GM18519 (cell line): Measurements from ENCODE around the gene THUMPD3.

Experiments used
- ATAC-seq: cut with Tn5 transposase; IDR thresholded peaks from one replicate; pipeline ENCODE4 v1.9.1; 2021; ENCODE audit warnings: mild to moderate bottlenecking, moderate library complexity; ENCODE audit not compliant: unreplicated experiment, low FRiP score

Gene THUMPD3

DNA sequence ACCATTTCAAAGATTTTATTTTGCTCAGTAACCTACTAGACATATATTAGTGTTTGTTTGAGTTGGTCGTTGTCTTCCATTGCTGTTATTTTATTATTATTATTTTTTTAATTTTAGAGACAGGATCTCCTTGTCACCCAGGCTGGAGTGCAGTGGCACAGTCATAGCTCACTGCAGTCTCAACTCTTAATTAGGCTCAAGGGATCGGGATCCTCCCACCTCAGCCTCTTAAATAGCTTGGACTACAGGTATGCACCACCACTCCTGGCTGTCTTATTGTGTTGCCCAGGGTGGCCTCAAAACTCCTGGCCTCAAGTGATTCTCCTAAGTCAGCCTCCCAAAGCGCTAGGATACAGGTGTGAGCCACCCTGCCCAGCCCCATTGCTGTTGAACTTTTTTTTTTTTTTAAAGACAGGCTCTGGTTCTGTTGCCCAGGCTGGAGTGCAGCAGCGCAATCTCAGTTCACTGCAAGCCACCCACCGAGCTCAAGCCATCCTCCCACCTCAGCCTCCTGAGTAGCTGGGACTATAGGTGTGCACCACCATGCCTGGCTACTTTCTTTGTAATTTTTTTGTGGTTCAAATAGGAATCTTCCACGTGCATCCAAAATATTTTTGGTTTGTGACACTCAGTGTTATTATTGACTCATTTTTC, 52.8 kb downstream of the THUMPD3 start:
- ATAC-seq: no peak

DNA sequence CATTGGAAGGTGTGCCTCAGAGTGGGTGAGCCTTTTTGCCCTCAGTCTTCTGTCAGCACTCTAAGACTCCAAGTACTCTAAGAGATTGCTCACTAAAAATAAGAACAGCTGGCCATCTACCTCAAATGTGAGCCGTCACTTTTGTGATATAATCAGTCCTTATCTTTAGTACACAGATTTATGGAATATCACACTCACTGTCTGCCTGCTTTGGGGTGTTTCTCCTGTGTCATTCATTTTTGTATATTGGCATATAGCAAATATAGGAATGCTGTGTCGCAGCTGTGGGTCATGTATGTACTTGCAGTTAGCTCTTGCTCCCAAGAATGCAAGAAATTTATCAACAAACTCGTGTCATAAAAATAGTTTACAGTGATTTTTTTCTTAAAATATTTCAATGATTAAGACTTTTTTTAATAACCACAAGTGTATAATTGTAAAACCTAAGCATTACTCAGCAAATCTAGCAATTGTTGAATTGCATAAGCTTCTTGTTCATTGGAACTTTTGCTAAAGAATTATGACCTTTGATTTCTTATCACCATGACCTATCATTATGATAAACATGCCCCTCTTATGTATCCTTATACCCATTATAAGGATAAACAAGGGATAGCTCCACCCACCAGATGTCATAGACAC, 53.4 kb downstream of the THUMPD3 start:
- ATAC-seq: no peak

DNA sequence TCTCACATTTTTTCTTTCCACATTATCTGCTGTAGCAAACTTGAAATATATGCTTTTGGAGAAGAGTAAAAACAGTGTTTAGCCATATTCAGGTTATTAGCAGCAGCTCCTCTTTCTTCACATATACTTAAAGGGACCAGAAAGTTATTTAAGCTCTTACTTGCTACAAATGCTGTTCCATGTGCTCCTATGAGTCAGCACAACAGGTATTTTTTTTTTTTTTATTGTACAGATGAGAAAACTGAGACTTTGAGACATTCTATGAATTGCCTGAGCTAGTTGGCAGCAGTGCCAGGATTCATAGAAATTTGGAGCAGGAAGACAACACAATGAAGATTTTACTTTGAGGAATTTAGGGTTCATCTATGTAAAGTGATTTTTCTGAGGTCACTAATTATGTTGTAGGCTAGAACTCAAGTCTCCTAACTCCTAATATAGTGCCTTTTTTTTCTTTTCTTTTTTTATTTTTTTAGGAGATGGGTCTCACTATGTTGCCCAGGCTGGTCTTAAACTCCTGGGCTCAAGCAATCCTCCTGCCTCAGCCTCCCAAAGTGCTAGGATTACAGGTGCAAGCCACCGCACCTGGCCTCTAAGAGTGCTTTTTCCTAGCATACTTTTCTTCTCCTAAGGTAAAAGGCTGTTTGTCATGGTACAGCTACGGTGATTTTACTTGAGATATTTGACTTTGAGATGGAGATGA, 58.1 kb downstream of the THUMPD3 start:
- ATAC-seq: no peak

DNA sequence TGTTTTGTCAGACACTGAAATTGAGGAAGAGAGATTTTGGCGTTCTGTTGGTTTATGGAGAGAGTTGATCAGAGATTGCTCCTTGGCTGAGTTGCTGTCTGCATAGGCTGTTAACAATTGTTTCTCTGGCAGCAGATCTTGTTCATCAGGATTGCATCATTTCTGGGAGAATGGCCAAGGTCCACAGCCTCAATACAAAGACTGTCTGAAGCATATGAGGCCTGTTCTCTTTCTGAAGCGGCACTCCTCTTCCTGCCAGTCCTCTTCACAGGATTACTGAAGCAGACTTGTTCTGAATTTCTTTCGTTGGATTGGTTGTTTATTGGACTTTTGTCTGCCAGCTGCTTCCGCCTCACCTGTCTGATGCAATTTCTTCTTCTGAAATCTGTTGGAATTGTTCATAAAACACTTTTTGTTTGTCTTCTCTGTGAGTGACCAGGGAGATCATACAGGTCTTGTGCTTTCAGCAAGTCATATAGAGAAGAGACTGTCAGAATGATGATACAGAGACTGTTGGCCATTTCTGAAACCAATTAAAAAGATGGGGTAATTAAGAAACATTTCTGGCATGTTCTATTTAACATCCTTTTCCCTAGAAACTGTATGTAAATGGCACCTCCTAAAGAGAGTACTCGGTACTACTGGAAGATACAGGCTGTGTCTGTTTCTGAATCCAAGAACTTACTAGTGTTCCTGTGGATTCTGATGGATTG, 60.0 kb downstream of the THUMPD3 start:
- no peak for ATAC-seq

DNA sequence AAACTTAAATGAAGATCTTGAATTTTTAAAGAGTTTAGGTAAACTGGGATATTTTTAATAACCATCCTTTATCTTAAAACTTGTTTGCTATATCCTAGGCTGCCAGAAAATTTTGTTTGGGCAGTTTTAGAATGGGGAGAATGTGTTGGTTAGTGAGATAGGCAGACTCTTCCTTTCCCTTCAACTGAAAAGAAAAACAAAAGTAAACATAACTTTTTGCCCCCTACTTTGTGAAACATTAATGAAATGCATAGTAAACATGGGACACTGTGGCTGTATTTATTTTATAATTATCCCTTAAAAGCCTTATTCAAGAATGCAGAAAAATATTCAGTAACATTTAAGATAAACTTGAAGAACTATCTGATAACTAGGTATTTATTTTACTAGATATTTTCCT, 65.6 kb downstream of the THUMPD3 start:
- ATAC-seq: no peak

DNA sequence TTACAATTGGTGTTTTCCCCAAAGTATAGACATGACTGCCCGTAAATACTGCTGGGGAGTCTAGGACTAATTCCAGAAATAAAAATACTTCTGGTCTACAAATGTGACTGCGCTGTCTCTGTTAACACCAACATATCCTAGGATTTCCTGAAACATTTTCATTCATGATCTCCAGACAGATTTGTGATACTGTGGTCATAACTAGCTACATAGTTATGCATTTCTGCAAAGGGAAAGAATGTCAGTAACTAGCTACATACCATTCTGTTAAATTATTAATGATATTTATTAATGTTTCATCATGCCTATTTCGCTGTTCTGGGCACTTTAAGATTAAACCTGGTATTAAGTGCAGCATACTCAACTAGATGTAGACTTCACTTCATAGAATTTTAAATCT, 67.9 kb downstream of the THUMPD3 start:
- no peak for ATAC-seq

DNA sequence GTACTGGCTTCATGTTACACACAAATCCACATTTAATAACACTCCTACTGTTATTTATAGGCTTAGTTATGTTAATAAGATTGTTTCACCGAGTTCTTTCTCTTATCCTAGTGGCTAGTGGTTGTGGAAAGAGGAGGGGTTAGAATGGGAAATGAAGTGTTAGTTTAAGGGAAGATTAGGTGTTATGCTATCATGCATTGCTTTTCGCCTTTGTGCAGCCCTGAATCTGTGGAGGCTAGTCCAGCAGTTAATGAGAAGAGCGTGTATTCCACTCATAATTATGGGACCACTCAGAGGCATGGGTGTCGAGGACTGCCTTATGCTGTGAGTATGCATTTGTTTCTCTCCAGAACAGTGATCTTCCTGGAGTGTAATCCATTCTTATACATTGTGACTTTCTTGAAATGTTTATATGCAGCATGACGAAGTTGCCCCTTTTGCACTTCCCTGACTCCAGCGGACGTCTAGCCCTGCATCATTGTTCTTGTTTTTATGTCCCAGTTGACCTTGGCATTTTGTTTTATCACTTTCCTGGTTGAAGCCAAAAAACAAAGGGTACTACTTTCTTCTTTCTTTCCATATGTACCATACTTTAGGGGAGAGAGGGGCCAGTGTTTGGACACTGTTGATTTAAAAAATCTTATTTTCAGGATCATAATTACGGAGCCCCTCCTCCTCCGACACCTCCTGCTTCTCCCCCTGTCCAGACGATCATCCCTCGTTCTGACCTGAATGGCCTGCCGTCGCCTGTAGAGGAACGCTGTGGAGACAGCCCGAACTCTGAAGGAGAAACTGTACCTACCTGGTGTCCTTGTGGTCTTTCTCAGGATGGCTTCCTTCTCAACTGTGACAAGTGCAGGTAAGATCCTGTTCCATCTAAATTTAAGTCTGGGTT, 71.0 kb downstream of the THUMPD3 start:
- no peak for ATAC-seq

DNA sequence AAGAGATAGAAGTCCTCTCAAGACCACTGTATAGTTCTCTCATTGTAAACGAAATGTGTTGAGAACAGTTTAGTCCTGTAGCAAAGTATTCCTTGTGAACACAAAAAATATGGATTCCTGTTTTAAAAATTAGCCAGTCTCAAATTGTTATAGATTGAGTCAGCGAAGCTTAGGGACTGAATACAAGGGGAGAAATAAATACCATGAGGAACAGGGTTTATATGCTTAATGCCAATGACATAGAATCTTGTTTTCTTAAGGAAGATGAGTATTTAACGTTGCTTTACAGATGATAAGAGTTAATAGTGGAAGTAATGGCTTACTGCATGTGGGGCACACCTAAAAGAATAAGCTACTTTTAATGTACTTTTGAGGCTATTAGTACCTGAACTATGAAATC, 72.5 kb downstream of the THUMPD3 start:
- no peak for ATAC-seq
